Testis (tissue), 2 donors: ENCODE results near the gene CDYL2.

Experiments
- CTCF ChIP-seq, 3 experiments: fragments of 450-650 bp in 2 of 3; fragments of 200-600 bp in 1 of 3; sonication (generic) in 1 of 3; IDR thresholded peaks; one replicate each; pipeline ENCODE4 v1.5.1; 2016 to 2019; ENCODE audit warnings: antibody characterized with exemption in 3 of 3, mild to moderate bottlenecking in 2 of 3, moderate library complexity in 1 of 3
- POLR2A ChIP-seq: fragments of 450-650 bp; IDR thresholded peaks from one replicate; pipeline ENCODE4 v1.6.1; 2017; ENCODE audit warnings: antibody characterized with exemption, mild to moderate bottlenecking, moderate library complexity

- TF ChIP-seq CTCF (IDR thresholded peaks at IDR 0.05) (no peak), POLR2A (no peak)
These were observed 65.9 kb downstream of the CDYL2 start for GRCh38 chr16:80738521-80738920.
